Activated naive CD4-positive, alpha-beta T cell treated with anti-CD3 and anti-CD28 coated beads, Interleukin-2, amount 50 U/mL, for 24 hours (primary cell): ENCODE data around the gene LLCFC1.

ENCODE experiments used
- H3K27ac Mint-ChIP-seq: one replicate; pipeline ENCODE4 v1.8.0; 2021; ENCODE audit warnings: mild to moderate bottlenecking, mixed read lengths
- H3K27me3 Mint-ChIP-seq: one replicate; pipeline ENCODE4 v1.8.0; 2021; ENCODE audit warnings: mixed read lengths
- H3K36me3 Mint-ChIP-seq: one replicate; pipeline ENCODE4 v1.8.0; 2021; ENCODE audit warnings: mixed read lengths
- H3K4me1 Mint-ChIP-seq: one replicate; pipeline ENCODE4 v1.8.0; 2021; ENCODE audit warnings: mixed read lengths
- H3K4me3 Mint-ChIP-seq: one replicate; pipeline ENCODE4 v1.8.0; 2021; ENCODE audit warnings: mild to moderate bottlenecking, mixed read lengths
- H3K9me3 Mint-ChIP-seq: one replicate; pipeline ENCODE4 v1.8.0; 2021; ENCODE audit warnings: mixed read lengths

LLCFC1 gene

DNA sequence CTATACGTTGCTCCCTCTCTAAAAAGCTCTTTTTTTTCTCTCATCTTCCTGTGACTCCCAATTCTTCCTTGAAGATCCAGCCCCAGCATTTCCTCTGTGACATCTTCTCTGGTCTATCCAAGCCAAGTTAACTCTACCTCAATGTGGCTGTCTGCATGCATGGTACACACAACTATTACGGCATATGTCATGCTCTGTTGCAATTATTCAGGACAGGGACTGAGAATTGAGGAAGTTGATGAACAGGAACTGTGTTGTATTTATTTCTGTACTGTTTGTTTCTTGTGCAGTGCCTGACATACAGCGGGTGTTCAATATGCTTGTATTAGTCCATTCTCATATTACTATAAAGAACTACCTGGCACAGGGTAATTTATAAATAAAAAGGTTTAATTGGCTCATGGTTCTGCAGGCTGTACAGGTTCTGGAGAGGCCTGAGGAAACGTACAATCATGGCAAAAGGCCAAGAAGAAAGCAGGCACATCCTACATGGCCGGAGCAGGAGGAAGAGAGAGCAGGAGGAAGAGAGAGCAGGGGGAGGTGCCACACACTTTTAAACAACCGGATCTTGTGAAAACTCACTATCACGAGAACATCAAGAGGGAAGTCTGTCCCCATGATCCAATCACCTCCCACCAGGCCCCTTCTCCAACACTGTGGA lies 12.1 kb upstream of the LLCFC1 start:
- H3K4me3 Mint-ChIP-seq, result no peak overlapping the region
- H3K9me3 Mint-ChIP-seq, result no peaks in the 10 kb centered on the region
- H3K27me3 Mint-ChIP-seq, result no peaks in the 10 kb centered on the region
- no peaks in the 10 kb centered on the region for H3K36me3 Mint-ChIP-seq
- H3K4me1 Mint-ChIP-seq, result no peaks in the 10 kb centered on the region
- H3K27ac Mint-ChIP-seq, result no peak overlapping the region

DNA sequence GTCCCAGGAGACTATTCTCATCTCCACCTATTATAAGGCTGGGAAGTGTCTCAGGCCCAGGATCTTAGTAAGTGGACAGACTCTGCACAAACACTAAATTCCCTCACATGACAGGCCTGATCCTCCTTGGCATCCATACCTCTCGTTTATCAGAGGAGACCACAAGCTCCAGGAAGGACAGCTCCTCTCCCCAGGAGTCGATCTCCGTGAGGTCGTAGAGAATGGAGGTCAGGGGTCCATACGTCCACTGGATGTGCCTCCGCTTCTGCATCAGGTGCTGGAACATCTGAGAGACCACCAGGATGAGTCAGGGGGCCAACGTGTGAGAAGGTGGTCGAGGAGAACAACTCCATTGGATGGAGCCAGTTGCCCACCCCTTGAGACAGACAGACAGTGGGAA lies 11.3 kb upstream of the LLCFC1 start:
- Mint-ChIP-seq H3K4me1 (no peaks in the 10 kb centered on the region), H3K36me3 (no peaks in the 10 kb centered on the region), H3K27me3 (no peaks in the 10 kb centered on the region), H3K9me3 (no peaks in the 10 kb centered on the region), H3K27ac (no peak overlapping the region), H3K4me3 (no peak overlapping the region)

DNA sequence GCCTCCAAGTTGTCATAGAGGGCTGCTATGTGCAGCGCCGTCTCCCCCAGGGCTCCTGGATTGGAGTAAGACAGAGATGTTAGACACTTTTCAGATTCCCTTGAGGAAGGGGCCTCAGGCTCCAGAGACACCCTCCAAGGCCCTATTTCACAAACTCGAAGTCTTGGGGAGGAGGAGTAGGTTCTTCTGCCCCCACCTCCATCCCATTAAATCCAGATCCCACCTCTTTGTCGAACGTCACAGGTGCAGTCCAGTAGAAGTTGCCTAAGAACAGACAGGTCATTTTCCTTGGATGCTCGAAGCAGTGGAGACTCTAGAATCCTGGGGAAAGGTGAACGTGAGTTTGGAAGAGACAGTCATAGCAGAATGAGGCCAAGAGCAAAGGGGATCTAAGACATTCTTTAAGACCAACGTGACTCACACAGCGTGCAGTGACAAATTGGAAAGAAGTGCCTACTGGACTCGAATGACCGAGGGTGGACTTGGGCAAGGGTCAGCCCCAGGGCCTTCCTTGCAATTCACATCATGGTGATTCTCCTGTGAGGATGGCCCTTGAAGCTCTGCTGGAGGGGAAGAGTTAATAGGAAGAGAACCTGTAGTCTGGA lies 9.1 kb upstream of the LLCFC1 start:
- Mint-ChIP-seq H3K4me3 (no peak overlapping the region), H3K4me1 (no peaks in the 10 kb centered on the region), H3K36me3 (no peaks in the 10 kb centered on the region), H3K9me3 (no peaks in the 10 kb centered on the region), H3K27ac (no peak overlapping the region), H3K27me3 (no peaks in the 10 kb centered on the region)

DNA sequence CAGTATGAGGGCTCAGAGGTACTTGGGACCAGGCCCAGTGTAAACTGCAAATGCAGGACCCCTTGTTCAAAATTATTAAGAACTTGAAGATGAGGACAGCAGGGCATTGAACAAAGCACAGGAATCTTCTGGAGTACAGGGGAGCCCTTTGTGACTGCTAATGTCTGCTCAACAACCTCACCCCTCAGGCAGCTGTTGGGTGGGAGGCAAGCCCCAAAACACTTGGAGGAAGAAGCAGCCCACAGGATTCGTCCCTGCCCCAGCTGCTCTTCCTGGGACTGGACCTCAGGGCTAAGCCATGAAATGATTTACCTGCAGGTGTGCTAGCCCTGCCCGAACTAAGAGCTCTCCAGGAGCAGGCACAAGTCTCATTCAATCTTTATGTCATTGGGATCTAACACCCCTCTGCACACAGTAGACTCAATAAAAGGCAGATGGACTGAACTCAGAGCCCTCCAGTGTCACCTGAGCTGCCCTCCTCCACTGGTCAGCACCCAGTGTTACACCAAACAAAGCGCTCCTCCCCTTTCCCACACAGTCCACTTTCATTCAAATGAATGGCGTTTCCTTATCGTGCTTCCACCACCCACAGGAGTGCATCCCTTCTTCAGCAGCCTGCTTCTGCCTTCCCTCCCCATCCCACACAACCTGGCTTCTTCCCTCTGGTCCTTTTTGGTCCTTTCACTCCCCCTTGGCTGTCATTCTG lies 6.7 kb upstream of the LLCFC1 start:
- Mint-ChIP-seq H3K27me3 (peaks cover 1% of the 10 kb centered on the region), H3K4me3 (no peak overlapping the region), H3K4me1 (no peaks in the 10 kb centered on the region), H3K36me3 (no peaks in the 10 kb centered on the region), H3K9me3 (no peaks in the 10 kb centered on the region), H3K27ac (no peak overlapping the region)

DNA sequence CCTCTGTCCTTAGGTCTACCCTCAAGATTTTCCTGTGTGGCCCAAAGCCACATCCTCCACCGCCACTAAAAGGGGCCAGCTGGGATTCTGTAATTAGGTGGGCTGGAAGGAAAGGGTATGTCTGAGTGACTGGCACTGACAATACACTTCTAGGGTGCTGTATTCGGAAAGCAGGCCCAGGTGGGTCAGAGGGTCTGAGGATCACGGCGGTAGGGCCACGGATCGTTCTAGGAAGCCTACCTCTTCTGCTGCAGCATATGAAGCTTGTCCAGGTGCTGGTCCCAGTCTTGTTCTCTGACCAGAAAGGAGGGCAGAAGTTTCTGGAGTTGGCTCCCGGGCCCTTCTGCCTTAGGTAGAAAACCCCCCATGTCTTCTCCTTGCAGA lies 6.2 kb upstream of the LLCFC1 start:
- no peaks in the 10 kb centered on the region for H3K9me3 Mint-ChIP-seq
- peaks cover 1% of the 10 kb centered on the region for H3K27me3 Mint-ChIP-seq
- no peaks in the 10 kb centered on the region for H3K36me3 Mint-ChIP-seq
- H3K4me1 Mint-ChIP-seq, result no peaks in the 10 kb centered on the region
- no peak overlapping the region for H3K27ac Mint-ChIP-seq
- no peak overlapping the region for H3K4me3 Mint-ChIP-seq

DNA sequence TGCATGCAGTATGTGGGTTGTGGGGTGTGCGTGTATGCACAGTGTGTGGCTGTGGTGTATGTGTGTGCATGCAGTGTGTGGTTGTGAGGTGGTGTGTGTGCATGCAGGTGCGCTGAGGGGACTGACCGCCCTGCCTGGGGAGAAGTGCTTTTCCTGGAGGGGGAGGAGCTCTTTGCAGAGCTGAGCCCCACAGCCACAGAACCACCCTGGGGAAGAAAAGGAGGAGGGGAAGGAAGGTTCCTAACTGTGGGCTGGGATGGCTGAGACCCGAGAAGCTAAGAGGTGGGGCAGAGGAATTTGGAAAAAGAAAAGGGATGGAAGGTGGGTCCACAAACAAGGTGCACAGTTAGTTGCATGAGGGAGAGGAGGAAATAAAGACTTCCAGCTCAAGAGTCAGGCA lies 5.7 kb upstream of the LLCFC1 start, which contains the start of gene TRPV5:
TRPV5 (minus strand) TSS at position 123 of the 400 bp plus-strand sequence. CDS start 287 bp downstream, outside the sequence.
- peaks cover 1% of the 10 kb centered on the region for H3K27me3 Mint-ChIP-seq
- no peaks in the 10 kb centered on the region for H3K4me1 Mint-ChIP-seq
- no peak within 1 kb of the TSS for H3K4me3 Mint-ChIP-seq
- no peaks in the 10 kb centered on the region for H3K36me3 Mint-ChIP-seq
- H3K9me3 Mint-ChIP-seq, result no peaks in the 10 kb centered on the region
- H3K27ac Mint-ChIP-seq, result no peak within 1 kb of the TSS

DNA sequence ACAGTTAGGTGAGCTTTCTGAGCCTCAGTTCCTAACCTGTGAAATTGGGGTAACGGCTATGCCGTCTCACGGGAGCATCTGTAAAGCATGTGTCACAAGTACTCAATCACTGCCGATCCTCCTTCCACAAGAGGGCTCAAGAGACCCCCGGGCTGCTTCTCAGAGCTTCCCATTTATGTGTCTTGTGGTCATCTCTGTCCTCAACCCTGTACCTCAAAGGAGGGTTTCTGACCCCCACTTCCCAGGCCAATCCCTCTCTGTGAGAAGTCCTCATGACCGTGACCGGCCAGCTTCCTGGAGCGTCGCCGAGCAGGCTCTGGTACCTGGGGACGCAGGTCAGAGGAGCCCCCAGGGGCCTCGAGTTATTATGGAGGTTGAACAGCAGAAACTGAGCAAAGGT lies 5.2 kb upstream of the LLCFC1 start:
- H3K36me3 Mint-ChIP-seq, result no peaks in the 10 kb centered on the region
- H3K9me3 Mint-ChIP-seq, result no peaks in the 10 kb centered on the region
- no peaks in the 10 kb centered on the region for H3K4me1 Mint-ChIP-seq
- H3K27ac Mint-ChIP-seq, result no peak overlapping the region
- H3K4me3 Mint-ChIP-seq, result no peak overlapping the region
- peaks cover 1% of the 10 kb centered on the region for H3K27me3 Mint-ChIP-seq

DNA sequence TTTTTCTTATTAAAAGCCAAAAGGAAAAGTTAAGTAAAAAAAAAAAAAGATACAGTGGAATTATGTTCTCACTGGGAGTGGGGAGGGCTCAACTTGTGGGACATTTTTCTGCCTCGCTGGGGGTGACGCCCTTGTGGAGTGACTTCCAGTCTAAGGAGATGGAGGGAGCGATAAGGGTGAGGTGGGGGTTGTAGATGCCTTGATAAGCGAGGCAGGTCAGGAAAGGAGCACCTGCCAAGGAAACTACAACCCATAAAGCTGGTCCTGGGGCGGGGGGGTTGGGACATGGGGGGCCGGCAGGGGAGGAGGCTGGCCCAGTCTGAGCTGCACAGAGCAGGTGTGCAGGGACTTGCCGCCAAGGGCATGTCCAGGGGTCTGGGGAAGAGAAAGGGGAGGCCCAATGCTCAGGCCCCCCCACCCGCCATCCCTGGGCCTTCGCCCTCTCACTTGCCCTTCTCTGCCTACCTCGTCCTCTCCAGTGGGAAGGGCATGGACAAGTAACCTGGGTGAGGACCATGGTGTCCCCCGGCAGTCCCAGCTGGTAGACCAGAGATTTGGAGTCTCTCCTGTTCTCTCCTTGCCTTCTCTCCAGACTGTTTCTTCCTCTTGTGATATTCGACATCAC lies 3.2 kb upstream of the LLCFC1 start:
- Mint-ChIP-seq H3K27ac (no peak overlapping the region), H3K4me3 (no peak overlapping the region), H3K36me3 (no peaks in the 10 kb centered on the region), H3K4me1 (no peaks in the 10 kb centered on the region), H3K27me3 (peaks cover 1% of the 10 kb centered on the region), H3K9me3 (no peaks in the 10 kb centered on the region)

DNA sequence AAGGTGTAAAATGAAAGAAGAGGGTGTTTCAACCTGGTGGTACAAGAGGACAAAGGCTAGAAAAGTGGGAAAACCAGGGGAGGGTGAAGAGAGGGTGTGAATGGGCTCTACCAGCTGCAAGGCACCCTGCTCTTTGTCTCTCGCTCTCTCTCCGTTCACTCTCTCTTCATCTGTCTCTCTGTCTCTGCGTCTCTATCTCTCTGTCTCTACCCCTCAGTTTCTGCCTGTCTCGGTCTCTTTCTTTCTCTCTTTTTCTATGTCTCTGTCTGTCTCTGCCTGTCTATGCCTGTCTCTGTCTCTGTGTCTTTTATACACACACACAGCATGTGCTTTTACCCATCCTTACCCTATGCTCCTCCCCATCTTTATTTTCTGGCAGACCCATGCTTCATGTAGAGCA lies 673 bp upstream of the LLCFC1 start:
- Mint-ChIP-seq H3K9me3 (no peaks in the 10 kb centered on the region), H3K4me1 (no peaks in the 10 kb centered on the region), H3K27ac (no peak overlapping the region), H3K4me3 (no peak overlapping the region), H3K27me3 (peaks cover 1% of the 10 kb centered on the region), H3K36me3 (no peaks in the 10 kb centered on the region)

DNA sequence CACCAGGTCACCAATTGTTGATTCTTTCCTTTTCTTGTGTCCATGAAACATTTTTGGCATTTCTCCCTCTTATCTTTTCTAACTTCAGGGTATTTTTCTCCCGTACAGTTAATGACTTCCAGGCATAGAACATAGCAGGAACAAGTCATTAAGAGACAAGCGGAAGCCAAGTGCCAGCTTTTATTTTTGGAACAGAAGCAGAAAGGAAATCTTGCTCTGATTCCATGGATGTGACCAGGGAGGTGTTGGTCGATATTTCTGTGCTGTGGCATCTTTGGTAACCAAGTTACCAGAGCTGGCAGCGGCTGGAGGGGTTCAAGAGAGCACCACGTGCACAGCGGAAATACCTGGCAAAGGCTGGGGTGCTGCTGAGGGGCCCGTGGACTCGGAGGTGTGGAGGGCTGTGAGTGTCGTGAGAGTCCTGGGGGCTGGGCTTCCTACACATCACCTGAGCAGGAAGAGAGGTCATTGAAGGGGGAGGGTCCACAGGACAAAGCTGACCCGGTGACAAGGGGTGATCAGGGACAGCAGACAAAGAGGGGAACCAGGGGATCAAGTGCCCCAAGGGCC lies 1.8 kb downstream of the LLCFC1 start:
- Mint-ChIP-seq H3K4me1 (no peaks in the 10 kb centered on the region), H3K36me3 (no peaks in the 10 kb centered on the region), H3K27me3 (peaks cover 1% of the 10 kb centered on the region)

DNA sequence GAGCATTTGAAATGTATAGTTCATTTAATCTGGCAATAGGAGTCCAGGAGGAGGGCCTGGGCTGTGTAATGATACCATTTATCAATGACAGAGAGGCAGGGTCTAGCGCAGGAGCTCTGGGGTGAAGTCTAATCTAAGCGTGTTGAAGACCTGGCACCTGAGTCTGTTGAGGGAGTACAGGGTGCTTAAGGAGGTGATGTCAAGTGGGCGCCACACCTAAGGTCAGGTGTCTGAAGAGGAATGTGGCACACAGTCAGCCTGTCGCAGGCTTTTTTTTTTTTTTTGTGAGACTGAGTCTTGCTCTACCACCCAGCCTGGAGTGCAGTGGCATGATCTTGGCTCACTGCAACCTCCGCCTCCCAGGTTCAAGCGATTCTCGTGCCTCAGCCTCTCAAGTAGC lies 2.3 kb downstream of the LLCFC1 start:
- no peaks in the 10 kb centered on the region for H3K36me3 Mint-ChIP-seq

More for the DNA sequence above, 1.8 kb downstream of the LLCFC1 start:
- Mint-ChIP-seq H3K9me3 (no peaks in the 10 kb centered on the region), H3K27ac (no peak overlapping the region), H3K4me3 (no peak overlapping the region)

DNA sequence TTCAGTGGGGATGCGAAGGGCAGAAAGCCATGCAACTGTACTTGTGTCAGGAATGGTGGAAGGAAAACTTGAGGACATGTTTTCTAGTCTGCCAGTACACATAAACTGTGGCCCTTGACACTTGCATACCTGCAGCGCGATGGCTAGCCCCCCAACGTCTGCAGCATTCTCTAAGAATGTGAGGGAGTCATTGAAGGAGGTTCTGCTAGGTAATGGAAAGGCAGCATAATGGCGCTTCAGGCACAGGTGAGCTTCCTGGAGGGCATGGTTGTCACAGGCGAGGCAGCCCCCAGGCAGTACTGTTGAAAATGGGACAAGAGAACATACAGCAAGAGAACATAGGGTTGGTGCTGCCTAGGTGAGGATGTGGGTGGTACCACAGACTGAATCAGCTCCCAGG lies 3.5 kb downstream of the LLCFC1 start:
- H3K4me3 Mint-ChIP-seq, result no peak overlapping the region
- H3K27me3 Mint-ChIP-seq, result peaks cover 1% of the 10 kb centered on the region
- no peaks in the 10 kb centered on the region for H3K36me3 Mint-ChIP-seq
- no peaks in the 10 kb centered on the region for H3K9me3 Mint-ChIP-seq
- no peaks in the 10 kb centered on the region for H3K4me1 Mint-ChIP-seq
- no peak overlapping the region for H3K27ac Mint-ChIP-seq

More for the DNA sequence above, 2.3 kb downstream of the LLCFC1 start:
- Mint-ChIP-seq H3K27me3 (peaks cover 1% of the 10 kb centered on the region), H3K4me3 (no peak overlapping the region), H3K4me1 (no peaks in the 10 kb centered on the region), H3K27ac (no peak overlapping the region), H3K9me3 (no peaks in the 10 kb centered on the region)

DNA sequence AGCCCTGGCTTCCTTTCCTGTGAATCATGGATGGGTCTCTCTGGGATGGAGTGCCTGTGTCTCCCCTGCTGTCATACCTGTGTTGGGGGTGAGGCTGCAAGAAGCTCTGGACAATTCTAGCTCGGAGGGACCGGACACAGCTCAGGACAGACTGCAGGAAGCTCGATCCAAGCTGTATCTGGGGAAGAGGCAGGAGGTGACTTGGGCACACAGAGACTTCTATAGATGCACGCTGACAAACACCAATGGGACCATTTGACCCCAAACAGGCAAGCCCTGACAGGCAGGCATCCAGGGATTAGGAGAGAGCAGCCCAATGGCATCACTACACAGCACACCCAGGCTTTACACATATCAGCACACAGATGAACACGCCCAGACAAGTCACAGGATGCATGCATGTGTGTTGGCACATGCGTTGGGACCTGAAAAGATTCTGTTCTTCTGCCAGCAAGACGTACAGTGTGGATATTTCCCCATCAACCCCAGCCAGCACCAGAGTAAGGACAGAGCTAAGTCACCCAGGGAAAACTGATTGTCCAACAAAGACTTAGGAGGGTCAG lies 4.5 kb downstream of the LLCFC1 start:
- Mint-ChIP-seq H3K27ac (no peak overlapping the region), H3K9me3 (no peaks in the 10 kb centered on the region), H3K4me3 (no peak overlapping the region), H3K36me3 (no peaks in the 10 kb centered on the region), H3K27me3 (peaks cover 2% of the 10 kb centered on the region), H3K4me1 (no peaks in the 10 kb centered on the region)

DNA sequence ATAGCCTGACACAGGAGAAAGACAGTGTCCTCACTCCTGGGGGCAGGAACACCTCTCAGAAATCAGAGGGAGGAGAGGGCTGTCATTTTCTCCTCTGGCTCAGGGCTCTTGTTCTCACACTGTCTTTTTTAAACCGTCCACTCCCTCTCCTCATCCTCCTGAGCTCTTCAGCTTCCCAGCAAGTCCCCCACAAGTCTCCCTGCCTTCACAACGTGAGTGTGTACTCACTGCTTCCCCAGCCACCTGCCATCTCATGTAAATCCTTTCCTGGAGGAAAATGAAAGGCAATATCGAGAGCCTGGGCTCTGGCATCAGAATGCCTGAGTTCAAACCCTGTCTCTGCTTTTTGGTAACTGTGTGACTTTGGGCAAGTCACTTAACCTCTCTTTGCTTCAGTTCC lies 5.7 kb downstream of the LLCFC1 start:
- Mint-ChIP-seq H3K36me3 (no peaks in the 10 kb centered on the region), H3K9me3 (no peaks in the 10 kb centered on the region), H3K4me1 (no peaks in the 10 kb centered on the region), H3K4me3 (no peak overlapping the region), H3K27me3 (peaks cover 2% of the 10 kb centered on the region), H3K27ac (no peak overlapping the region)

DNA sequence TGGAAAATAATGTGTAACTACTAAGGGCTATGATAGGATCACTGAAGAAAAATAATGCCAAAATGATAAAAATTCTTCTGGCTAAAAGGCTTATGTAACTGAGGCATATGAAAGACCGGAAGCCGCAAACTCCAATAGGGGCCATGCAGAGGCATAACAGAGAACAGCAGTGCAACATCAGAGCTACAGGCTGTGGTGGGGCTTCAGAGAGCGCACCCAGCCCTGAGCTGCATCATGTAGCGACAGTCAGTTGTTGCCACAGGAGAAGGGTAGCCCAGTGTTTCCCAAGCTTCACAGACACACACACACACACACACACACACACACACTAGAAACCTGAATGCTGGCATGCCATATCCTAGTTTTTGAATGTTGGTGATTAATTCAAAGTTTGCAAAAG lies 9.3 kb downstream of the LLCFC1 start:
- no peaks in the 10 kb centered on the region for H3K9me3 Mint-ChIP-seq
- H3K36me3 Mint-ChIP-seq, result no peaks in the 10 kb centered on the region
- no peak overlapping the region for H3K27ac Mint-ChIP-seq
- peaks cover 4% of the 10 kb centered on the region for H3K27me3 Mint-ChIP-seq
- H3K4me3 Mint-ChIP-seq, result no peak overlapping the region
- no peaks in the 10 kb centered on the region for H3K4me1 Mint-ChIP-seq
